K562 (cell line): ENCODE data around the gene ADGRE3. TPM values are rescaled to one million over a fixed set of nuclear protein-coding genes. Genes with fewer than 3 reads are reported as not detected.

Experiments used
- ARID4B ChIP-seq: sonication (generic); formaldehyde crosslinking; IDR thresholded peaks from 2 replicates; pipeline ENCODE4 v1.8.0; 2022; ENCODE audit warnings: mild to moderate bottlenecking, missing genetic modification reagents
- HDAC8 ChIP-seq: fragments of 450-650 bp; IDR thresholded peaks from 2 replicates; pipeline ENCODE4 v1.6.1; 2016; ENCODE audit warnings: mild to moderate bottlenecking, missing genetic modification characterization, moderate library complexity, missing compliant biosample characterization
- HNRNPUL1 ChIP-seq: fragments of 200-400 bp; formaldehyde crosslinking; IDR thresholded peaks from 2 replicates; pipeline ENCODE4 v1.6.1; 2017; ENCODE audit warnings: low read length
- TEAD4 ChIP-seq, 2 experiments: sonication (generic) in 1 of 2; formaldehyde crosslinking in 1 of 2; IDR thresholded peaks; 2 replicates each; pipeline versions ENCODE4 v1.6.1 to v1.8.0; 2012 to 2022; ENCODE audit warnings: borderline replicate concordance in 1 of 2, inconsistent platforms in 1 of 2, low read length in 1 of 2, mild to moderate bottlenecking in 1 of 2, missing genetic modification reagents in 1 of 2
- ZNF696 ChIP-seq: fragments of 250-450 bp; sonication (Bioruptor Pico); conservative IDR thresholded peaks from 2 replicates; pipeline ENCODE4 v1.4.0; 2020; ENCODE audit warnings: mild to moderate bottlenecking, moderate library complexity
- polyA plus RNA-seq, 8 experiments: library from polyadenylated mRNA; depleted of rRNA in 4 of 8; stranded (reverse) in 5 of 8; unstranded in 3 of 8; fragments of >200 nt; fragmentation: Nextera tagmentation in 2 of 8; fragmentation: Illumina TruSeq in 1 of 8; extraction: Ambion mirVana in 2 of 8; extraction: Trizol in 1 of 8; gene quantifications; 2 replicates each; pipeline versions ENCODE4 v1.2.1 to v1.2.3, GENCODE V29; 2011 to 2014; ENCODE audit warnings: inconsistent platforms in 1 of 8, missing spikeins in 1 of 8
- total RNA-seq, 7 experiments: library from RNA; depleted of rRNA in 6 of 7; stranded (reverse); fragments of >200 nt in 6 of 7; fragmentation: Illumina TruSeq in 2 of 7; extraction: Trizol in 2 of 7; gene quantifications; 2 replicates each; pipeline versions ENCODE4 v1.2.1 to v1.2.3, GENCODE V29; 2011 to 2021; ENCODE audit warnings: low replicate concordance in 1 of 7

ADGRE3 gene
- total and polyA plus RNA-seq, 9 of the 15 experiments (the other 6 are each of a cell fraction or from before 2014, with no cell fraction given), result not detected

GRCh38 chr19:14673088-14673487 lies 1.6 kb downstream of the ADGRE3 start (continued):
- TF ChIP-seq ARID4B (CRISPR knock-in tag) (no peak), ZNF696 (no peak), HDAC8 (tag) (no peak), HNRNPUL1 (no peak), TEAD4 (IDR thresholded peaks at IDR 0.05; ENCODE audit: low read length) (peak; percentile 68), TEAD4 (CRISPR knock-in tag; IDR thresholded peaks at IDR 0.05; ENCODE audit: borderline replicate concordance) (no peak)
- TF ChIP-seq, all 486 proteins: peak for 13
